GM21360 (cell line): ENCODE results near the gene KBTBD7.

Source experiments
- ATAC-seq: cut with Tn5 transposase; IDR thresholded peaks from one replicate; pipeline ENCODE4 v1.9.1; 2021; ENCODE audit warnings: mild to moderate bottlenecking, moderate library complexity; ENCODE audit not compliant: unreplicated experiment

The KBTBD7 gene

GRCh38 chr13:41144576-41144975 is 49.8 kb downstream of the KBTBD7 start:
- ATAC-seq = no peak
